HG03342 (cell line): ENCODE measurements around the gene ZNF511.
"Not testable (repeated sequence)": the region's sequence is repeated elsewhere in the genome, so short reads cannot be mapped to it uniquely, and the experiment has no call there.

Experiments used
- ATAC-seq: cut with Tn5 transposase; IDR thresholded peaks from one replicate; pipeline ENCODE4 v1.9.1; 2021; ENCODE audit warnings: mild to moderate bottlenecking, moderate library complexity; ENCODE audit not compliant: unreplicated experiment

Gene ZNF511

GRCh38 chr10:133312769-133313145 is 4.0 kb downstream of the ZNF511 start:
- ATAC-seq: no peak

- ATAC-seq: no peak
These were observed 4.5 kb downstream of the ZNF511 start for GRCh38 chr10:133313192-133313591.

- no peak for ATAC-seq
These were observed 6.2 kb downstream of the ZNF511 start for GRCh38 chr10:133314911-133315310.

GRCh38 chr10:133315847-133316246 is 7.1 kb downstream of the ZNF511 start:
- no peak for ATAC-seq

GRCh38 chr10:133316266-133316665 is 7.6 kb downstream of the ZNF511 start:
- ATAC-seq: no peak

- no peak for ATAC-seq
These were observed 8.0 kb downstream of the ZNF511 start for GRCh38 chr10:133316732-133317131.

- ATAC-seq: peak; percentile 85
These were observed 9.9 kb downstream of the ZNF511 start for GRCh38 chr10:133318494-133319127.

GRCh38 chr10:133320852-133321422 is 12.2 kb downstream of the ZNF511 start:
- ATAC-seq: not testable (repeated sequence)

GRCh38 chr10:133322064-133322709 is 13.5 kb downstream of the ZNF511 start:
- ATAC-seq: not testable (repeated sequence)

- peak; percentile 63 for ATAC-seq
These were observed 15.6 kb downstream of the ZNF511 start for GRCh38 chr10:133324198-133324792.

GRCh38 chr10:133324857-133325260 is 16.1 kb downstream of the ZNF511 start:
- ATAC-seq: no peak

- no peak for ATAC-seq
These were observed 16.9 kb downstream of the ZNF511 start for GRCh38 chr10:133325440-133326222.

- ATAC-seq: no peak
These were observed 17.5 kb downstream of the ZNF511 start for GRCh38 chr10:133326223-133326551.

GRCh38 chr10:133326745-133327650 is 18.3 kb downstream of the ZNF511 start:
- ATAC-seq: no peak

- no peak for ATAC-seq
These were observed 19.1 kb downstream of the ZNF511 start for GRCh38 chr10:133327651-133328357.

- ATAC-seq: no peak
These were observed 19.9 kb downstream of the ZNF511 start for GRCh38 chr10:133328358-133329343.

GRCh38 chr10:133329491-133330202 is 20.9 kb downstream of the ZNF511 start:
- peak; percentile 80 for ATAC-seq
